GM19372 (cell line): ENCODE data around the gene DHCR24.

Experiments used
- ATAC-seq: cut with Tn5 transposase; IDR thresholded peaks from one replicate; pipeline ENCODE4 v1.9.1; 2021; ENCODE audit warnings: mild to moderate bottlenecking, low read depth, moderate library complexity; ENCODE audit not compliant: unreplicated experiment

Gene DHCR24

DNA sequence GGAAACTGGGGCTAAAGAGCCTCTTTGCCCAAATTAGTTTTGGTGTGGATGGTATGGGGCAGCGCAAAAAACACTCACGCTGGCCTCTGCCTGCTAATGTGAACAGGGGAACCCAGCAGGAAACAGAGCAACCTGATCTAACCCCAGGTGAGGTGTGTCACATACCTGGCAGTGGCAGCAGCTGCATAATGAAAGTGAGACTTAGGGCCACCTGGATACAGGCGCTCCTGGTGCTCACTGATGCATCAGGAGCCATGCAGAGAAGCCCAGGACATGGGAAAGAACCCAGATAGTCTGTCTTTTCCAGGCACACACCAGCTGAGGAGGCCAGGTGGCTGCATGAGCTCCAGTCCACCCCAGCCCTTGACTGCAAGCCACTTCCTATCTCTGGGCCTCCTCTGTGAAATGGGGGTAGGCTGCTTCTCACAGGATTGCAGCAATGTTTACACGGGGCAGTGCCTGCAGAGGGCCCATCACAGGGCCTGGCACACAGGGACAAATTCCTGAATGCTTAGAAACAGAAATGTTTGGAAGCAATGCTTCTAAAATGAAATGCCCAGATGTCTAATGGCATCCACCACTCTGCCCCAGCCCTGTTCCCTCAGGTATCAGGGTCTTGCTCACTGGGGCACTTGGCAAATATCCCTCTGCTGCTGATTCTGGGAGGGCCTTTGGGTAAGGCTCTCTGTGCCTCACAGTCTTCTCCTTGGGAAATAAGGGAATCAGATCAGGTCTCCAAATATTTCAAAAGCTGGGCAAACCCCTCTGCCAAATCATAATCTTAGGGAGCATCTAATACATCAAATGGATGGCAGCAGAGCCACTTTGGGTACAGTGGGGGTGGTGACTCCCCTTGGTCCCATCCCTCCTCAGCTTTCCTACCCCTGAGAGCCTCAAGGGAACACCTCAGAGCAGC lies 19.9 kb downstream of the DHCR24 start:
- no peak for ATAC-seq

DNA sequence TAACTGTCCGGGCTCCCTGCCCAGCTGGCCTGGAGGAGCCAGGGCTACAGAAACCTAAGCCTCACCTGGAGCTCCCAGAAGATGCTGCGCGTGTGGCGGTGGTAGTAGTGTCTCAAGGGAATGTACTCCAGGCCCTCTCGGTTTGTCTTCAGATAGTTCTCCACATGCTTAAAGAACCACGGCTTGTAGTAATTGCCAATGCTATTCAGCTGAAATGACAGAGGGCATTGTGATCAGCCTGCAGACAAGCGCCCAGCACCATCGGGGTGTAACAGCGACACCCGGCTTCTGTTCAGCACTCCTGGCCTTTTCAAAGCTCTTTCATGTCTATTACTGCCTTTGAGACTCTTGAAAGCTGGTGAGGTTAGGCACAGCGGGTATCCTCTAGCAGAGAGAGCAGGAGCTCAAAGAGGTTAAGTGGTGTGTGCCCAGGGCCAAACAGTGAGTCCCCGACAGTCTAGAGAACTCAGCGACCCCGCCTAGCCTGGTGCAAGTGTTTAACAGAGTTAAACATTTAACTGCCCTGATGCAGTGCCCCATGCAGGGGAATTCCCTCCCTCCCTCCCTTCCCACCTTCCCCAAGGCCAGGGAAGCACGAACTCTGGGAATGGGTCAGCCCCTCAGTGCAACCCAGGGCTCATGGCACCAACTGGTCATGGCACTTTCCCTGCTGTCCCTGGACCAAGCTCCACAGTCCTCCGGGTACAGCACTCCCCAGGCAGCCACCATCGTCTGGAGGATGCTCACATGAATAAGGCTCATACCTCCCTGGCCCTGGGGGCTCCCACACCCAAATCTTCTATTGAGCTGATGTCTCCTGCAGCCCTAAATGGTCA lies 21.5 kb downstream of the DHCR24 start:
- ATAC-seq, result no peak

DNA sequence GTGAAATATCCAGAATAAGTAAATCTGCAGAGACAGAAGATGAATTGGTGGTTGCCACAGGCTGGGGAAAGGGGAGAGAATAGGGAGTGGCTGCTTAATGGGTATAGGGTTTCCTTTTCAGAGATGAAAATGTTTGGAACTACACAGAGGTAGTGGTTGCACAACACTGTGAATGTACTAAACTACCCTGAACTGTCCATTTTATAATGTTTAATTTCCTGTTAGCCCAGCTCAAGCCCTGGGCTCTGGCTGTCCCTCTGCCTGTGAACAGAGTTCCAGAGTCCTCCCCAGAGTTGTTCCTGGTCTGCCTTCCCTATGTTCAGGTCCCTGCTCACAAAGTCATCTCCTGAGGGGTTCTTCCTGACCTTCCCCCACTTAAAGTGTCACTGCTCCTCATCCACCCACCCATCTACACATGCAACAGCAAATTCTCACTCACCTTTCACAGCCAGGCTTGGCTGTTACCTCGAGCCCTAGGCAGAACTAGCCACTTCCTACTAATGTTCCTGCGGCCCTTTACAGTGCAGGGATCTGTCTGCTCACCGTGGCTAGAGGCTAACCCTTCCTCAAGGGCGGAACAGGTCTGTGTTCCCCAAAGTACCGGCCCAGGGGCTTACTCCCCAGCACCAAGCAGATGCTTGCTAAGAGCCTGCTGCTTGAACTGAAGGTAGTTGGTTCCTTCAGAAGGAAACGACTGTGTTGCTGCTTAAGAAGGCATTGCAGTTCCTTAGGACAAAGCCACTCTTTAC lies 22.4 kb downstream of the DHCR24 start:
- no peak for ATAC-seq

DNA sequence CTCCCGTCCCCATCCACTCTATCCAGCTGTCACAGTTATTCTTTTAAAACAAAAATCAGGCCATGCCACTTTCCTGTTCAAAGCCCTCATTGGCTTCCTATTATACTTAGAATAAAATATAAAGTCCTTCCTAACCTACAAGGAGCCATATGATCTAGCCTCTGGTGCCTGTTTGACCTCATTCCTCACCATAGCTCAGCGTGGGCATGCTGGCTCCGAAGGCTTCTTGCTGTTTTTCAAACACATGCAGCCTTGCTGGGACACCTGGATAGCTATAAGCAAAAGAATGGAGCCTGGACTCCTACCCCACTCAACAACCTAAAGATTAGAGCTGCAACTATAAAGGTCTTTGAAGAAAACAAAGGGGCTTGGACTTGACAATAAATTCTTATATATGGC lies 23.7 kb downstream of the DHCR24 start:
- no peak for ATAC-seq

DNA sequence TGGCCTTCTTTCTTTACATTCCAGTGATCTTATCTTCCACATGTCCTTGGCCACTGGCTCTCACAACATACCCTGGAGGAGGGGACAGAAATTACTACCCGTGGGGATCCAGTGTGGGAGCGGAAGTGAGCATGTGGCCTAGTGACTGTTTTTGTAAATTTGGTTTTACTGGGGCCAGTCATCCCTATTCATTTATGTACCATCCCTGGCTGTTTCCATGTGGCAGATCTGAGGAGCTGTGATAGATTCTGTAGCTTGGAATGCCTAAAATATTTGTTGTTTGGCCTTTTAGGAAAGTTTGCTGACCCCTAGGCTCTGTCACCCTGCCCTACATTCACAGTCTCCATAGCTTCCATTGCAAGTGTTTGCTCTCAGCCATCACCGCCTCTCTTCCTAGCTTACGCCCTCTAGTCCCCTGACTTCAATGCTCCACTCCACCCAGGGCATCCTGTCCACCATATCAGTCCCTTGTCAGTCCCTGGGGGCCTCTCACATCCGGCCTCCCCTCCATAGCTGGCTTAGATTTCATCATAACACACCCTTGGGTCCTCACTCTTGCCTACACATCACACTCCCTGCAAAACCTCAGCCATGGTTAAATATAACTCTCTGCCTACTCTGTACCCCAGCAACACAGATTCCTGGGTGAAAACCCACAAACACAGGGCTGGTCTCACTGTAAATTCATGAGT lies 25.8 kb downstream of the DHCR24 start:
- no peak for ATAC-seq

DNA sequence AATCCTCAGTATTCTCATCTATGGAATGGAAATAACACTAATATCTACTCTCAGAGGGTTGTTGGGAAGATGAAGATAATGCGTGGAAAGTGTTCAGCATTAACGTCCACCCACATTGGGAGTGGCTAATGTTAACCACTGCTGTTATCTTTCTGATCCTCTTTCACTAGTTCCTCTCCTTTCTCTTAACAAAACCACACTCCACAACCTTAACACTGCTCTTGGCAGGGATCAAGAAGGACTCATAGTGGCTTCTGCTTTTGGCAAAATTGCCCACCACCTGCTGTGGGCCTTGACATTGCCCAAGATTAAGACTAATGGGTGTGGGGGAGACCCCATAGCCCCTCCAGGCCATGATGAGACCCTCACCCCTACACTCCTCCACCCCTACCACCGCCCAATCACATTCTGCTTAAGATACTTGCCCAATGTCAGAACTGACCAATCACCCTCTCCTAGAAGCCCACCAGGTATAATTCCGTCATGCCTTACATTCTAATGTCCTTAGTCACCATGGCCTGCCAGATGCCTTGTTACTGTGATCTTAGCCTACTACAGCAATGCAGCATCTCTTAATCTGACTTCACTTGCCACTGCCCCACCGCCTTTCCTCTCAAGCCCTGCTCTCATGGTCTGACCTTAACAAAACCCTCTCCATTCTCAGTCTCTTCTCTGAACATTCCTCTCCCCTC lies 27.1 kb downstream of the DHCR24 start:
- no peak for ATAC-seq

DNA sequence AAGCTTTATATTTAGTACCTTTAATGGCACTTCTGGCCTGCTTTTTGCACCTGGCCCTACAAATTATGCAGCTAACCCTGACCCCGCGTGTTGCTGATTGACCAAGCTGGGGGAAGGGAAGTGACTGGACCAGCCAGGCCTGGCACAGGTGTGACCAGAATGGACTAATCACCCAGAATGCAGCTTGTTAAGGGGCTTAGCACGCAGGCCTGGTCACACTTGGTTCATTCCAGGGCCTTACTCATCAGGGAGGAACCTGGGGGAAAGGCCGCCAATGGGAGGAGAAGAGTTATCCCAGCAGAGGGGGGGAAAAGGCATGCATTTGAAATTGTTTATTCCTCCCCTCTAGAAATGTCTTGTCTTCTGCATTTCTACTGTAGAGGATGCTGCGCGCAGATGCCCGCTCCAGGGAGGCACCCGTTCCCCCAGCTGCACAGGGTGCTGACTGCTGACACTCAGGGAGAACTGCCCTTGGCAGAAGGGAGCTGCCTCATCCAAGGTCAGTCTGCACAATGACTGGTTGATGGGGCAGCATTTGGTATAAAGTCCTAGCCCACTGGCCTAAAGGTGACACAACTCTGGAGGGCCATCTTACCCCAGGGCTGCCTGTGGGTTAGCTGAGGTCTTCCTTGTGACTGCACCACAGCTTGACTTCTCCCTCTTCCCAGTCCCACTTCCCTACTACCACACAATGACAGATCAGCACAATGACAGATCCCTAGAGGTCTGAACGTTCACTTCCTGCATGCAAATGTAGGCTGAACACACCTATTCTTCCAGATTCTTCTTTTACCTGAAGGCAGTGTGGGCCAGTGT lies 29.0 kb downstream of the DHCR24 start:
- no peak for ATAC-seq

DNA sequence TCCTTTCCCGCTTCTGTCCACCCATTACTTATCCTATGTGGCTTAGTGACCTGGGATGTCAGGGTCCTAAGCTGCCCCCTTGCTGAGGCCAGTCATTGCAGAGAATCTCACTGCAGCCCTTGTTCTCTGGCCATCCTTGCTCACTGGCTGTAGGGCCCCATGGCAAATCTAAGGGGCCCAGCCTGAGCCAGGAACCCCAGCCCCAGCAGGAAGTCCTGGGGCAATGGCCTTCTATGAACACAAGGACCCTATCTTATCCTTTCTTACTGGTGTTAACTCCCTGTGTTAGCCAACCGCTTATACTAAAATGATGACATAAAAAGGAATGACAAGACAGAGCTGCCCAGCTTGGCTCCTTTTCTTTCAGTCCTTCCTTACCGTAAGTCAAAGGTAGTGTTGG lies 29.9 kb downstream of the DHCR24 start:
- ATAC-seq, result no peak

DNA sequence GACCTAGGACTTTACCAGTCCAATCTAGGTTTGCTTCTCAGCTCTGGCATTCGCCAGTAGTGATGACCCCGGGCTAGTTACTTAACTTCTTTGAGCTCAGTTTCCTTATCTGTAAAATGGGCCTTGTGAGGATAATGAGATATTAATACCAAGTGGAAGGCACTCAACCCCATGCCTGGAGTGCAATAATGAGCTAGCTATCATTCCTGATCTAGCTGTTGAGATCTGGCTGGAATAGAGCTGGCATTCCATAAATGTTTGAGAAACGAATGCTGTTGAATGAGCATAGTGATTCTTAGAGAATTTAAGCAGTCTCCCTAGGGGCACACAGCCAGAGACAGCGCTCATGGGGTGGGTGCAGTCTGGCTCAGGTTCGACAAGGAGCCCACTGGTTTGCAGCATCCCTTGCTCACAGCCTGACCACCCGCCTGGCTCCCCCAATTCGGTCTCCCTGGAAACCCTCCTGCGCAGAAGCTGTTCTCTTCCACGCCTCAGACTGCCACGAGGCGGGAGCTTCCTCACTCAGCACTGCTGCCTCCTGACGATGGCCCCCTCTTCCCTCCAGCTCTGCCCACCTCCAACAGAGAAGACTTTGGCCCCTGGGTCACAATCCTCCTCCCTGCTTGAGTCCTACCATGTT lies 32.5 kb downstream of the DHCR24 start:
- no peak for ATAC-seq

DNA sequence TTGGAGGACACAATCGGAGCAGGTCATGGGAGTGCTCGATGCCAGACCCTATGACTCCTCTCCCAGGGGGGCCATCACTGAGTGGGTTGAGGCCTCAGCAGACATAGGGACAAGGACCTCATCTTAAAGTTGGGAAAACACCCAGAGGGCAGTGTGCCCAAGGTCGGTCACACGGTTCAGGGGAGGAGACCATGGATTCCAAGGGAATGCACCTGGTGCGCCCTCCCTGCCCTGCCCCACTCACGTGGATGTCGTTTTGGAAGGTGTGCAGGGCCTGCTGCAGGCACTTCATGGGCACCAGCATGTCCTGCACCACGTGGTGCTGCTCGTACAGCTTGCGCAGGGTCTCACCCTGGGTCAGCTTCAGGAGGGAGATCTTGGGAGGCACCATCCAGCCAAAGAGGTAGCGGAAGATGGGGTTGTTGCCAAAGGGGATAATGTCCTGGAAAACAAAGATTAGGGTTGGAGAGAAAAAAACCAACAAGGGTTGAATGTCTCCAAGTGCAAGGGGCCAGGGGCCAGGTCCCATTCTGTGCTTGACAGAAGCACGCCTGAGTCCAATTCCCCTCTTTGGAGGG lies 33.1 kb downstream of the DHCR24 start:
- ATAC-seq, result no peak

DNA sequence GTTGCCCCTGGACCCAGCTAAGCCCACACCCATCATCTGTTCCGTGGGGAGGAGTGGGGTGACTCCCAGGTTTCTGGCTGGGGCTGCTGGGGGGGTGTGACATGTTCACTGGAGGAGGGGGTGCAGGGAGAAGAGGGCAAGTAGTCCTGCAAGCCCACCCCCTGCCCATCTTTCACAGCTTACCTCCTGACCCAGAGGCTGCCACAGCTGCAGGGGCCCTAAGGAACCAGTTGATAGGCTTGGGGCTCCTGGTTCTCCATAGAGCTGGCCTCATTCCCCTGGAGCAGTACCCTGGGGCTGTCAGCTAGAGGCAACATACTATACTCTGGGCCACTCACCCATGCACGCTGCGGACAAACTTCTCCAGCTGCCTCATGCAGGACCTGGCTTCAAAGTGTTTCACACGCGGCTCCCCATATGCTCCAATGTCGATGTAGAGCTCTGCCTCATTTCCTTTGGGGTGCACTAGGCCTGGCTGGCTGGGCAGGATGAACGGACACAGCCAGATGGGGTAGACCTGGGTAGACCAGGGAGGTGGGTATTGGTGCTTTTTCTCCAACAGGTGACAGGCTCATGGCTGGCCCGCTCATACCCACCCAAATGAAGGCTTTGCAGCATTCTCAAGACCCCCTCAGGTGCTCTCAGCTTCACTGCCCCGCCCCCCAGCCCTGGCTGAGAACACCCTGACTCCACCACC lies 33.8 kb downstream of the DHCR24 start:
- no peak for ATAC-seq

DNA sequence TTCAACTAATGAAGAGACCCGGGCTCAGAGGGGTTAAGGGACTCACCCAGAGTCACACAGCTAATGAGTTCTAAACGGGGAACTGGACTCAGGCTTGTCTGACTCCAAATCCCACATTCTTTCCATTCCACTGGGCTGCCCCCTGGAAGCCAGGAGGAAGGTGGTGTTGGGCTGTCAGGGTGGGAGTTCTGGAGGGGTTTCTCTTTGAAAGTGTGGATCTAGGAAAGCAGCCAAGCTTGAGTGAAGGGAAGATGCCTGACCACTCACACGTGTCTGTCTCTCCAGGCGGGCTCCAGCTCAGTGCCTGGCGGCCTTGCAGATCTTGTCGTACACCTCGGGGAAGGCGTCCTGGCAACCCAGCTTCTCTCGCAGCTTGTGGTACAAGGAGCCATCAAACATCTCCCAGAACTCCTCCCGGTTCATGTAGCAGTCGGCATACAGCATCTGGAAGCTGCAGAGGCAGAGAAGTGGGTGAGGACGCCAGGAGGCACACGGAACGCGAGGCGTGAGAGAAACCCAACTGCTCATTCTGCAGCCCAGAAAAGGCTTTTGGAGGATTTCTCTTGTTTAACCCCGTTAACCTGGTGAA lies 35.0 kb downstream of the DHCR24 start:
- no peak for ATAC-seq

DNA sequence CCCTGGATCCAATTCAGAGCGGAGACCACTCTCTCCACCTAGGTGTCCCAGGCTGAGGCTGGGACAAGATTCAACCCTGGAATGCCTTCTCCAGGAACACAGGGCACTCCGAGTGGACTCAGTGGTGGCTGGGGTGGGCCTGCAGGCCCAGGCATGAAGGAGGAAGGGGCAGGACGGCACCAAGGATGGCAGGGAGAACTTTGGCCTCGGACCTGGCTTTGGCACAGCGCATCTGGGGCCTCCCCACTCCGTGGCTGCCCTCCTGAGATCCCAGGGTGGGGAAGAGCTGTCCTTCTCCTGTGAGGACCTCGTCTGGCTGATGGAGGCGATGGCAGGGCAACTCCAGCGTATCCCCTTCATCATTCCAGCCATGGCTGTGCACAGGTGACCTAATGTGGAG lies 35.6 kb downstream of the DHCR24 start:
- no peak for ATAC-seq

DNA sequence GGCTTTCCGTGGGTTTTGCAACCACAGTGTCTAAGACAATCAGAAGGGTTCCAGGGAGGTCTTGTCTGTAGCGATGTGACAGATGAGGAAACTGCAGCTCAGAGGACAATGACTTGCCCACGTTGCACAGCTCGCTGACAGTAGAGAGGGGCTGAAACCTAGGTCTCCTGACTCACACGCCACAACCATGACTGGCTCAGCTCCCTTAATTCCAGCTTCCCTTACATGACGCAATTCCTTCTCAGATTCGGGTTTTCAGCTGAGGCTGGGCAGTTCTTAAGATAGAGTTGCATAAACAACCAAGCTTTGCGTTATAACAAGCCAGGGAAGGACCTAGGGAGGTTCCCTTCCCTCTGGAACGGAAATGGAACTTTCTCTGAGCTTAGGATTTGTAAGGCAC lies 36.3 kb downstream of the DHCR24 start:
- ATAC-seq, result no peak

DNA sequence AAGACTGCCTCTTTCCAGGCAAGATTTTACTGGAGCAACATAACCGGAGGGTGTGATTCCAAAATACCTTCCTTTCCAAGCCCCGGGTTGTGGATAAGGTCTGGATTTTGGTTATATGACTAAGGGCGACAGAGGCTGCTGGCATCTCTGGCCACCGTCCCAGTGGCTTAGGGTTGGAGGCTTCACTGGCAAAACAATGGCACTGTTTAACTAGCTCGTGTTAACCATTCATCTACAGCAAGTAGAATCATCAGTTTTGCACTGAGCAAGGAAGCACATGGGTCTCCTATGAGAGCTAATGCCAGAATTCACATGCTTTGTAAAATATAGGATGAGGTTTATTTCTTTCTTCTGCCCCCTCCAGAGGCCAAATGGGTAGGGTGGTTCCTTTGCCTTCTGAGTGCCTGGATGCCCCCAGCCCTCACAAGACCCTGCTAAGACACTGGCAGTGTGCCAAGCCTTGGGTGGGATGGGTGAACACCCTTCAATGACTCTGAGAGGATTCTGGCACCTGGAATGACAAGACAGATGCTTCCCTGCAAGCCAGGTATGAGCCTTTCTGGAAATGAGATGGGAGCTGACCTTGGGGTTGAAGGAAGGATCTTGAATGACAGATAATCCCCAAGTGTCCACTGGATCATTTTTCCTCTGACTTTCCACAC lies 36.8 kb downstream of the DHCR24 start:
- ATAC-seq, result no peak

DNA sequence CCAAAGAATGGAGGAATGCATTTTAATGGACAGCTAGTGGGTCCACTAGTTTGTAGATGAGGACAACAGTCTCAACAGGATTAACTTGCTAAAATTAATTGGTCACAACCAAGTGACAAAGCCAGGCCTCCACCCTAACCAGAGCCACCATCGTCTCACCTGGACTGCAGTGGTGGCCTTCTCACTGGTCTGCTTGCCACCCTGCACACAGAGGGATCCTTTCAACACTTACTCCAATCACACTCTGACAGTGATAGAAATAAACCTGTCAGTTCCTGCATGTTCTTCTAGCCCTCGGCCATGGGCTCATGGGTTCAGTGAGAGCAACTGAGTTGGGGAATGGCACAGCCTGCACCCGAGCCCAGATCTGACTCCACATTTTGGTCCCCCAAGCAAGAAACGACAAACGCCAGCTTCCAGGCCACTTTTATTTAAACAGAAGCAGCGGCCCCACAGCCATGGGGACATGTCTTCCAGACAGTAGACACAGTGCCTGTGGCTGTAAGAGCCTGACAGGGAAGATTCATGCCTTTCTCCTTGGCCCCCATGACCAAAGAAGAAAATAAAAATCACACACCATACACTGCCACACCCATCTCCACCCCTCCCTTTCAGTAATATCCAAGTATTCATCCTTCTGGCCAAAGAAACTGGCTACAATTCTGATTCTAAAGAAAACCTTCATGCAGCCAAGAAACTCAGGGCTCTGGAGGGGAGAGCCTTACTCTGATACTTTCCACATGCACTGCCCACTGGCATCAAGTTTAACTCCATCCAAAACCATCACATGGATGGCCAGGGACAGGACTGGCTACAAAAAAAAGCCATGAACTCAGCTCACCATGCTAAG lies 37.6 kb downstream of the DHCR24 start:
- no peak for ATAC-seq
